Renal cortical epithelial cell (primary cell): ENCODE measurements around the gene ULK4. TPM values are rescaled to one million over a fixed set of nuclear protein-coding genes. Genes with fewer than 3 reads are reported as not detected.
"Not testable (repeated sequence)": the region's sequence is repeated elsewhere in the genome, so short reads cannot be mapped to it uniquely, and the experiment has no call there.

Experiments
- DNase-seq: peaks from one replicate; pipeline ENCODE4 v3.0.0-alpha.2; 2011; ENCODE audit warnings: low read depth
- total RNA-seq: library from RNA; depleted of rRNA; stranded (reverse); fragments of >200 nt; gene quantifications from 2 replicates; pipeline ENCODE4 v1.2.3, GENCODE V29; 2014

ULK4 gene
- total RNA-seq, 1 donor from 2014 or later = 20.5 TPM

DNA sequence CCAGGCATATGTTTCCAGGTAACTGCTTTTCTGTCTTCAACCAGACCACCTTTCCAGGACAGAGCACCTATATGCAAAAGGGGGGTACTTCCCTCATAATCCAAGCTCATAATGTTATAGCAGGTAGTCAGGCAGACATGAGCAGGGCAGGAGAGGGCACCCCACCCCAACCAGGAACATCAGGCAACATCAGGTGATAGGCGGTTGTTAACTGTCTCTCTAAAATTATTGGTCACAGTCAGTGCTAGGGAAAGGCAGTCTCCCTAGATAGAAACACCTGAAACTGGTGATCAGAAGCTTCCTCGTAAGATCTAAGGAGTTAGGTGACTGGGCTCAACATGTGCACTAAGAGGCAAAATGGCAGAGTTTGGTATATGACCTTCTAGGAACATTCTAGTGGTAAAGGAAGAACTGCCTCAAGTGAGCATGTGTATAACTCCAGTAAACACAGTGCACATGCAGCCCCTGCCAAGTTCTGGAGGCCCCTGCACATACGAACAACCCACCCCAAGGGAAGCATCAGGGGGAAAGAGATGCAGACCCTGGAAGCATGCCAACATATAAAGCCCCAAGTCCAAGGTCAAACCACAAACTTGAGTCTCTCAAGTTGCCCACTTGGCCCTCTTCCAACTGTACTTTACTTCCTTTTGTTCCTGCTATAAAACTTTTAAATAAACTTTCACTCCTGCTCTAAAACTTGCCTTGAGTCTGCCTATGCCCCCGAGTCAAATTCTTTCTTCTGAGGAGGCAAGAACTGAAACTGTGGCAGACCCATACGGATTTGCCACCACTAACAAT is 270.9 kb downstream of the ULK4 start:
- DNase-seq = peak; percentile 86

DNA sequence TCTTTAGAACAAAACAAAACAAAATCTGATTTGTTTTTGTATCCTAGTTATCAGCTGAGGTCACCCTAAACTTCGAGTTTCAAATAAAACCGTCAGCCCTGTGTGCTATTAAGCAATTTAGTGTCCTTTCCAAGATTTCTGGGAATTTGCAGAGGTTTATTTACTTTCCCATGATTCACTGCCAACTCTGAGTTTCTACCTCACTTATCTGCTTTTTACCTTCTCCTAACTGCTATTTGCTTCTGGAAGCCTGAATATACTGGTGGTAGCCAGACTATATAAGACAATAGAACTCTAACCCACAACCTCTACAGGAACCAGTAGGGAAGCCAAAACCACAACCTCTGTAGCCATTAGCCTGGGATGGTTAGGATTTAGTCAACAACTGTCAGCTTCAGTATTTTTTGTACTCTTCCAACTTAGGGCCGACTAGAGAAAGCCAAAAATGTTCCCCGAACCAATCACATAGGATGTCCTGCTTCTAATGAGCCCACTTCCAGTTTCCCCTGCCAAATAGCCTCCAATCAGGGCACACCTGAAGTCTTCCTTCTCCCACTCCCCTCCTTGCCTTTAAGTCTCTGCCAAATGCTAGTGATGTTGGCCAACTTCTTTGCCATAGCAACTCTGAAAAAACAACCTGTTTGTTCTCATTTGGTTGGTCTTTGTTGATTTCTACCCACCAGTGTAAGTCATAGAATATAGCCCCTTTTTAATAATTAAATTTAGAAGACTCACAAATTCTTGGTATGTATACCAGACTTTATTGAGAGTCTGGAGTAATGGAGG is 273.1 kb downstream of the ULK4 start:
- DNase-seq = peak; percentile 94

DNA sequence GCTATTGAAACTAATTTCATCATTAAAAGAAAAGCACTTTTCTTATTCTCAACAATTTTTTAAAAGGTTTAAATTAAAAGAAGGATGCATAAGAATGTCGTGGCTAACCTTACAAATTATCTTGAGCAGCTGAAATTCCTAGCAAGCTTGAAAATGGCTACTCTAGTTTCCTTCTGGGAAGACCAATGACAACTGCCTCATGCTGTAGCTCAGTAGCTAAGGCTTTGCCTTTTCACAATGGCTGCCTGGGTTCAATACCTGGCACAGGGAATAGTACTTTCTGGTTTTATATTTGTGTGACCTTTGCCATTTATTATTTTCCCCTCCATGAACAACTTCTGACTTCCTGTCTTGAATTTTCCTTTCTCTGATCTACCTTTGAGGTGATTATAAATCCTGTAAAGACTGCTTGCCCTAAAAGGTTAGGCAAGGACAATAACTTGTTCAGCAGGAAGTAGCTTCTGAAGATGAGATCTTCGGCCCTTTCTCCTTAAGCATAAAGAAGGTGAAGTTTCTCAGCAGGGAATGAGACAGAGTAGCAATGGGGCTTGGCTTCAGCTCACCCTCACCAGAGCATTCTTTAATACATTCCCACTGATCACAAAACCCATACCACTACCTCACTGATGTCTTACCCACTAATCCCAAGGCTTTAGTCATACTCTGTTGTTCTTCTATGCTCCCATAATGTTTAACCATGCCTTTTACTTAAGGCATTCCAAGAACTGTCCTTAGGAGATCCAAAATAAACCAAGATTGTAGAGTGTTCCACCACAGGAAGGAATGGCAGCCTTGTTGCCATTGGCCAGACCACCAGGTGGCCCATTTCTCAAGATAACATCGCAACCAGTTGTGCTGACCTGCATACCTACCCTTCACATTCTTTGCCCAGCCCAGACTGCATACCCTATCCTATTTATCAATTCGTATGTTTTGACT is 276.8 kb downstream of the ULK4 start:
- peak; percentile 100 for DNase-seq

DNA sequence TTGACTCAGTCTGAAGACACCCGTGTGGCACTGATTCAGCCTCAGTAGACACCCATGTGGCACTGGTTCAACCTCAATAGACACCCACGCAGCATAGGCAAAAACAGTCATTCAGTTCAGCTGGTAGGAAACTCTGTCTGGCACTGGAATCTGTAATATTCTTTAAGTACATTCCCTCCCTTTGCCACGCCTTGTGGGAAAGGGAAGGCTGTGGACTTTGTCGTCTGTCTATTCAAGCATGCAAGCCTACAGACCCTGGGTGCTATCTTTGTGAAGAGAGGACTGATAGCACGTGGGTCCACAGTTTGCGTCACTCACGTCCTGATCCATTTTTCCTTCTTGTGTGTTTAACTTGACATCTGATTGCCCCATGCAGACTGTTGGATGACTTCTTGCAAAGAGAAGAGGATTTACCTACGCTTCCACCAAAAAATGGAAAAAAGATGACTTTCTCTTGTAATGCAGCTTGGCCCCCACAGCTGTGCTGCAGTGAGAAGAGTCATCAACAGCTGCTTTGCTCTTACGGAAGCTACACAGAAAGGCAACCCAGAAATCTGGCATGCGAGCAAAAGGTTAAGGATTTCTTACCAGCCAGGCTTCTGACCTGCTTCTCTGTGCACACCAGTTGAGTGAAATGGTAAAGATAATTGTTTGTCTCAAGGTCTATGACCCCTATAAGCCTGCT is 278.1 kb downstream of the ULK4 start:
- peak; percentile 98 for DNase-seq

DNA sequence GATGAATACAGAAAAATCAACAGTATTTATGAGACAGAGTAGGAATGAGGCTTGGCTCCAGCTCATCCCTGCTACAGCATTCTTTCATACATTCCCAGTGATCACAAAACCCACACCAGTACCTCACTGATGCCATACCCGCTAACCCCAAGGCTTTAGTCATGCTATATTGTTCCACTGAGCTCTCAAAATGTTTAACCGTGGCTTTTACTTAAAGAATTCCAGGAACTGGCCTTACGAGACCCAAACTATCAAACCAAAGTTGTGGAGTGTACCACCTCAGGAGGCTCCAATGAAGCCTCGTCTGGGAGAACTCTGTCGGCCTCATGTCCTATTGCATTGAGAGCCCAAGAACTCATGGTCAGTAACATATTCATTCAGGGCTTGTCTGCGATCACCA is 278.9 kb downstream of the ULK4 start:
- DNase-seq = peak; percentile 93

DNA sequence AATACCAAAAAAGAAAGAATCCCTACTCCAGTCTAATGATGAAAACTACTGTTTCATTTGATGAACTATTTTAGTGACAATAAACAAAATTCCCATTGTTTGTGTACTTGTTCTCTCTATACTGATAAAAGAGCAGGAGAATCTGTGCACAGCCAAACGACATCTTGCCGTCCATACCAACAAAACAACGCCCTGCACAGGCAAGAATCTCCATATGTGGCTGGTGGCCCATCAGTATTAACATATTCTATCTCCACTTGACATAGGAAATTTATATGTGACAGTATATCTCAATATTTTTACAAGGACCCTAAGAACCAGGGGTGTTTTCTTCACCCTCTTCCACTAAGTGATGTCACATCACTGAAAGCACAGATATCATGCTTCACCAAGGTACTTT is 279.5 kb downstream of the ULK4 start:
- DNase-seq = no peak

DNA sequence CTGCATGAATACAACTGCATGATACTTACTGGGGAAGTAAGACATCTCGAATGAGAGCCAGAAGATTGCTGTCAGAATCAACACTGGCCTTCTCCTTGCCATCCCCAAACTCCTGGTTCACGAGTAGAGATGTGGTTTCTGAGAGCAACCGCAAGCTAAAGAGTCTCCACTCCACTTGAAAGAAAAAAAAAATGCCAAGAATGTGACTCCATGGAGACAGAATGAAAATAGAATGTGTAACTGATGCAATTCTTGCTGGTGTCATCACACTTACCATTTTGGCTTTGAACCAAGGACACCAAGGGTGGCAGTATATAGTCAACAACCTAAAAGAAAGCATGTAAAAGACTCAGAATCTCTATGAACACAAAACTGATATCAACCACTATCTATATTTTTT is 280.4 kb downstream of the ULK4 start:
- DNase-seq = peak; percentile 99

DNA sequence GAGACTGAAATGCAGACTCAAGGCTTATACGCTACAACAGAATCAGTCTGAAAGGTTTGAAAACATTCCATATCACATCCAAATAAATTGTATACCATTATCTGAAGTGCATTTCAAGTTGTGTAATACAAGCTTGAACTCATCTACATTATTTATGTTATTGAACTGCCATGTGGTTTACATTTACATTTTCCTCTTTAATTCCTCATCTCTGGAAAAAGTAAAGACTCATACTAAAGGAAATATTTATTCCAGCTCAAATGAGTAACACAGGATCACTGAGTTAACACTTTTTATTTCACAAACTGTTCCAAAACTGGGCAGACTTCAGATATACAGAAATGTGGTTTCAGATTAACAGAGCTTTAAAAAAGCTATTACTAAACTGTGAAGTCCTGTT is 282.5 kb downstream of the ULK4 start:
- DNase-seq = peak; percentile 32

DNA sequence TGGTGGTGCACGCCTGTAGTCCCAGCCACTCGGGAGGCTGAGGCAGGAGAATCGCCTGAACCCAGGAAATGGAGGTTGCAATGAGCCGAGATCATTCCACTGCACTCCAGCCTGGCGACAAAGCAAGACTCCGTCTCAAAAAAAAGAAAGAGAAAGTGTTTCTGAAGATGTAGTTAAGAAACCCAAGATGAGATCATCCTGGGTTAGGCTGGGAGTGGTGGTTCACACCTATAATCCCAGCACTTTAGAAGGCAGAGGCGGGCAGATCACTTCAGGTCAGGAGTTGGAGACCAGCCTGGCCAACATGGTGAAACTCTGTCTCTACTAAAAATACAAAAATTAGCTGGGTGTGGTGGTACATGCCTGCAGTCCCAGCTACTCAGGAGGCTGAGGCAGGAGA is 286.8 kb downstream of the ULK4 start:
- DNase-seq = not testable (repeated sequence)

DNA sequence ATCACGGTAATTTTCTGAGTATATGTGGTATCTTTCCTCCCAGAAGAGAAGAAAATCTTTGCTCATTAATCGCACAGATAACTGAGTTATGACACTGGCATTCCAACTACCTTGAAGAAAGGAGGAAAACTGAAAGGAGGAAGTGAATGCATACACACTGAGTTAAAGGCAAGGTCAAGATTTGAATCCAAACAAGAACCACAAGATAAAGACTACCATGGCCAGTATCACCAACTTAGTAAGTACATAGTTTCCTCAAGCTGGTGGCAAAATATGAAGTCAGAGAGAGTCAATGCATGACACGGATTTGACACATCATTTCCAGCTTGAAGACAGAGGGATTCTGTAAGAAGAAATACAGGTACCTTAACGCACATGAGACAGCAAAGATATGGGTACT is 287.5 kb downstream of the ULK4 start:
- no peak for DNase-seq

DNA sequence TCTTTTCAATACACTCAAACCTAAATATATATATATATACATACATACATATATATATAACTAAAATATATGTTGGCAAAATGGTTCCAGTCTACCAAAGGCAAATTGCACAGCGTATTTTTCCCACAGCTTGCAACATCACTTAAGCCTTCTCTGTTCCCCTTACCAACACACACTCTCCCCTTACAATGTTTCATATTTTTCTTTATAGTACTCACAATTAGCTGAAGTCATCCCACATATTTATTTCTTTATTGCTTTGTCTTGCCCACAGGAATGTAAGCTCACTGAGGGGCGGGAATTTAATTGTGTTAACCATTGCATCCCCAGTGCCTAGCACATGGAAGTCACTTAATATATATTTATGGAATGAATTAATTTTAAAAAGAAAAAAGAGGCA is 288.3 kb downstream of the ULK4 start:
- no peak for DNase-seq

DNA sequence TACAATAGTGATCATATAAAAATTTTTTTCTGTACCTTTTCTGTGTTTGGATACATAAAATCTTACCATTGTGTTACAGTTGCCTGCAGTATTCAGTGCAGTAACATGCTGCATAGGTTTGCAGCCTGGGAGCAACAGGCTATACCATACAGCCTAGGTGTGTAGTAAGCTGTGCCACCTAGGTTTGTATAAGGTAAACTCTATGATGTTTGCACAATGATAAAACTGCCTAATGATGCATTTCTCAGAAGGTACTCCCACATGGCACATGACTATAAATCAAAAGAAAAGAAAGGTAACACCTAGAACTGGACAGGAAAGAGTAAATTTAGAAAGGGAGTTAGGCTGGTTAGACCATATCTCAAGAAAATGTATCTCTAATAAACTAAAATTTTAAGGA is 293.5 kb downstream of the ULK4 start:
- no peak for DNase-seq

DNA sequence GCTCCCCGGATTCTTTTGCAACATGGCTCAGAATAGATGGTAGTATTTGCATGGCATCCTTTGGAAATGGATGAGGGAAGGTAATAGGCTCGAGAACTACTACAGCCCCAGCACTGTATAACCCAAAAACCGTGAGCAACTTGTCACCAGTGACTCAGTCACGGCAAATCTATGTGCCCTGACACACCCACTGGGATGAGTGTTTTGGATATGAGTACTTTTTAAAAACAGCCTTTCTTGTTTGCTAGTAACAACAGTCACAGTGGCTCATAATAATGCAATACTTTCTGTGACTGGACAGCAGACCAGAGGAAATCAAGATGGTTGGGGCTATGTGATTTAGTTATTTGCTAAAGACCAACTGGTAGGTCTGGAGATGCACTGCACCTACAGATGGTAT is 299.6 kb downstream of the ULK4 start:
- no peak for DNase-seq

DNA sequence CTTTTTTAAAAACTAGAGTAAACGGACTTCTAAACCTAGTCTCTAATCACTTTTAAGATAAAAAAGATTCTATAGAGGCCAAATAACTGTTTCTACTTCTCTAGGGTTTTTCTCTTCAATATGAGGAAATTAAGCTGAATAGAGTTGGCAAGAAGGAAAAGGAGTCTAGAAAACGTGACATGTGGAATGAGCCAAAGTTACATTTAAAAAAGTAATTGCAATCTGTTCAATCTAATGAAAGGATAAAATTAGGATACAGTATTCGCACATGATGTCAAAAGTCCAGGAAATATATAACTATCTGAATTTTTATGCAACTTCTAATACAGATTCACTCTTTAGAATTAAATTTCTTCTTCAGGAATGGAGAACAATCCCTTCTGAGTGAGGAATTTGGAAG is 300.1 kb downstream of the ULK4 start:
- DNase-seq = no peak

DNA sequence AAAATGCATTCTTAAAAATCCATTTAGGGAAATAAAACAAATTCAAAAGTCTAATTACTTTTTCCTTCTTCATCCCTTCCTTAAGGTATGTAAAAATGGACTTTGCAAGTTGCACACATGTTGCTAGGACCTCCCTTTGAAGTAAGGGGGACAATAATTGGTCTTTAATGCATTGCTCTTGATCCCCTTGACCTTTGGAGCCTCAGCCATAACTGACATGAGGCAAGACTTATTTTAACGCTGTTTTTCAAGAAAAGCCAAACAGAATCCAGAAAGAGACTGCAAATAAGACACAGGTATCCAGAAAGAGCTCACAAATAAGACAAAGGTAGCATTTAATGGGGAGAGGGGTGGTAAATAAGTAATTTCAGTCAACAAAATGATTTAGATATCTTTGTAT is 301.4 kb downstream of the ULK4 start:
- no peak for DNase-seq

DNA sequence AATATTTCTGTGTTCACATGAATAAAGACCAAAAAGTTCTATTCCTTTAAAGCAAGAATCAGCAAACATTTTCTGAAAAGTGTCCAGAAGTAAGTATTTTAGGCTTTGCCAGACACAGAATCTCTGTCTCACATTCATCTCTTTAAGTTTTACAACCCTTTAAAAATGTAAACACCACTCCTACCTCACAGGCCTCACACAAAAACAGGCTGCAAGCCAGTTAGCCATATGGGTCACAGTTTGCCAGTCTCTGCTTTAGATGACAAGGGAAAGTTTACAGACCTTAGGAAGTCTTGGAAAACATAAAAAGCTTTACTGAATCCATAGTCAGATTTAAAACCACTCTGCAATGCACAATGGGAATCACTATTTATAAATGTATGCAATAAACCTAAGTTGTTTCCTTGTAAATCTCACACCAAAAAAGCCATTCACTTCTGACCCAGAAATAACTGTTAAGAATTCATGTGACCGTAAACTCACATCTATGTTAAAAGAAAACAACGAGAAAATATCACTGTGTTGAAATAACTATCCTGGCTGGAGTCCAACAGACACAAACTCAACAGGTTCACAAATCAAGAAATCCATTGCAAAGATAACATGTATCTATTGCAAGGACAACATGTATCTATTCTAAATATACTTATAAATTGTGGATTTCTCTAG is 308.2 kb downstream of the ULK4 start:
- DNase-seq = peak; percentile 36

DNA sequence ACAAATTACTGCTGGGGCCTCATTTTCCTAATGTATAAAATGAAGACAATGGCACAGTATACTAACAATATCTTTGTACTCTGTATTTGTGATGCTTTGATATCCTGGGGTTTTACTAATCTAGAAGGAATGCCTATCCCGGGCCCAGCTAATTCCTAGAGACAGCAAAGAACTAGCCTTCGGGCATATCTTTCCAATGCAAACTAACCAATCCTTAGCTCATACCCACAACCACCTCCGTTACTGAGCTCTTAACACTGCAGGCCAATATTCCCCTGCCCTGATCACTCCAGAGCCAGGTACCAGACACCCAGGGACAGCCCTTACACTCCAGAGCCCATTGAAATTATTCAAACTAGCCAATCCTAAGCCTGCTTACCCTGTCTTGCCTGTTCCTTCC is 309.0 kb downstream of the ULK4 start:
- no peak for DNase-seq

DNA sequence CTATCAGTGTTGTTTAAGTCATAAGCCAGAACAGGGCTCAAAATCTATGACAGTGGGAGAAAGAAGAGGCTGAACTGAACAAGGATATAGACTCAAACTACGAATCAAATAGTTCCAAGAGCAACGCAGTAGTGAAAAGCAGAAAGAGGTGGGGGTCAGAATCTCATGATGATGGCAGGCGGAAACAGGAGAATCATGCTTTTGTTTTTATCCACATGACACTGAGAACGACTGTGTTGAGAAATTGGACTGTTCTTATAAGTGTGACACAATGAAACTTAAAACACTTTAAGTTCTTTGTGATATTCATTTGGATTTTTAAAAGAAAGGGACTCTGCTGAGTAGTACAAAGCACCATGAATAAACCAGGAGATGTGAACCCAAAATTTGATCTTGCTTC is 309.4 kb downstream of the ULK4 start:
- no peak for DNase-seq

DNA sequence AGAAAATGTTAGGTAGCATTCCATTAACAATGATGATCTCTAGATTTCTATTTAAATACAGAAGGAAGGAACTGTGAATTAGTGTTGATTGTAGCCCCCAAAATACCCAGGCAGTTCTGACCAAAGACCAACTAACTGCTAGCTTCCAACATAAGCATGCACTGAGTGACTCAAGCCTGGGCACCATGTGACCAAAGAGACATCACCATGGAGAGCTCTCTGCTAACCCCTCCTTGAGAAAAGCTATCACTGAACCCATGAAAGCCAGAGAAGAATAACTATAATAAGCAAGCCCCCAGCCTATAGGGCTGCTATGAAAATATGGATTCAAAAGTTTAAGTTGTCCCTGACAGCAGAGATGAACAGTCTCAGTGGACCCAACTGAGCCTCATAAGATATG is 310.2 kb downstream of the ULK4 start:
- DNase-seq = no peak

DNA sequence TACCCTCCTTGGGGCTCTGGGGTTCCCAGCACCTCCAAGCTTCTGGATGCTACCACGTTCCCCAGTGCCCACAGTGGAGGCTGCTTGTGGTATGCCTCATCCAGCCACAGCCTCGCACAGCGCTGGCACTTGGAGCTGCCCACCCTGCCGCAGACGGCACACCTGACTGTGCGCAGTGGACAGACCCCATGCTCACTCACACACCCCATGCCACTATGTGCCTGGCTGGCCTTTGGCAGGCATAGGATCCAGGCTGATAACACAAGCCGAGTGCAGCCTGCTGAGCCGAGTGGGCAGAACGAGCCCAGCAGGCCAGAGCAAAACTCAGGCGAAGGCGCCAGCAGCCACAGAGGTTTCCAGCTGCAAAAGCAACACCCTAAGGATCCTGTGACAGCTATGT is 311.5 kb downstream of the ULK4 start:
- no peak for DNase-seq

DNA sequence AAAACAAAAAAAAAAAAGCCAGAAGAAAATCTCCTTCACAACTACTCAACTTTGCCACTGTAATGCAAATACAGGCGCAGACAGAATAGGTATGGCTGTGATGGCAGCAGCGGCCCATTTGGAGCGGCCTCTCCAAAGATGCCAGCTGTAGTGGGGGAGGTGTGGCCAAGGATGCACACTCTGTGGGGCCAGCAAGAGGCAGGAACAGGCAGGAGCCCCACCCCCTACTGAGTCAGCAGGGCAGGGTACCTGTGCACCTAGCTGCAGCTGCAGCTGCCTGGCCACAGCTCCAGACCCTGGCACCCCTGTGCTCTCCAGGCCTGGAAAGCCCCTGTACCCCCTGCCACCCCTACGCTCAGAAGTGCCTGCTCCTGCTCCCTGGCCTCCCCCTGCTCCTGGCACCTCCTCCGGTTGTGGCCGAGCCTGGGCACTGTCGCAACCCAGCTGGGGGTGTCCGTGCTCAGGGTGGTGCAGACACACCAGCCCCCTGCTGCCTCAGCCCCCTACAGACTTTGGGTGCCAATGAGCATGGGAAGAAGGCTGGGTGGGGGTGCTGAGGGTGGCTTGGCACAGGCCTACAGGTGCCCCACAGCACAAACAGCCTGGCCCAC is 312.7 kb downstream of the ULK4 start:
- no peak for DNase-seq
